Measurements from ENCODE around the gene TEX44.

DNA sequence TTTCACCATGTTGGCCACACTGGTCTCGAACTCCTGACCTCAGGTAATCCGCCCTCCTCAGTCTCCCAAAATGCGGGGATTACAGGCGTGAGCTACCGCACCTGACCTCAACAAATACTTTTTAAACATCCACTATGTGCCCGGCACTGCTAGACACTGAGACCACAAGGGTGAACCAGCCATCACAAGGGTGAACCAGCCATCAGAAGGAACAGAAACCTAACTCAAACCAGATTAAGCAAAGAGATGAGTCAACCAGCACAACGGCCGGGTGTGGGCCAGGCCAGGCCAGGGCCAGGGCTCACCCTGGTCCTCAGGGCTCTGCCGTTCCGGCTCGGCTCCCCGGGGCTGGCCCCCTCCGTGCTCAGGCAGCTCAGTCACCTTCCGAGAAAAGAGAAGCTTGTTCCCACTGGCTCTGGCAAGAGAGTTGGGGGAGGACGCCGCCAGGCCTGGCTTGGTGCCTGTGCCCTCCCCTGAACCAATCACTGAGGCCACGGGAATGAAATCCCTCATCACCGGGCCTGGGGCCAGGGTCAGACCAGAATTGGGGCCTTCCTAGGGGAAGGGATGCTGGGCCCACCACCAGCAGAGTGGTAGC, 4.4 kb downstream of the TEX44 start:
- TF ChIP-seq EP300 (IDR thresholded peaks at IDR 0.05; ENCODE audit: borderline replicate concordance) (no peak), CEBPB (IDR thresholded peaks at IDR 0.05) (no peak), TCF12 (IDR thresholded peaks at IDR 0.05; ENCODE audit: low read depth) (no peak), YY1 (IDR thresholded peaks at IDR 0.05; ENCODE audit: low read depth) (no peak), ZBTB7A (IDR thresholded peaks at IDR 0.05; ENCODE audit: low read depth) (no peak), RAD21 (IDR thresholded peaks at IDR 0.05; ENCODE audit: low read depth) (no peak), NFIC (IDR thresholded peaks at IDR 0.05) (no peak), TAF1 (IDR thresholded peaks at IDR 0.05; ENCODE audit: low read depth) (no peak)
- TF ChIP-seq, protein P1, sequence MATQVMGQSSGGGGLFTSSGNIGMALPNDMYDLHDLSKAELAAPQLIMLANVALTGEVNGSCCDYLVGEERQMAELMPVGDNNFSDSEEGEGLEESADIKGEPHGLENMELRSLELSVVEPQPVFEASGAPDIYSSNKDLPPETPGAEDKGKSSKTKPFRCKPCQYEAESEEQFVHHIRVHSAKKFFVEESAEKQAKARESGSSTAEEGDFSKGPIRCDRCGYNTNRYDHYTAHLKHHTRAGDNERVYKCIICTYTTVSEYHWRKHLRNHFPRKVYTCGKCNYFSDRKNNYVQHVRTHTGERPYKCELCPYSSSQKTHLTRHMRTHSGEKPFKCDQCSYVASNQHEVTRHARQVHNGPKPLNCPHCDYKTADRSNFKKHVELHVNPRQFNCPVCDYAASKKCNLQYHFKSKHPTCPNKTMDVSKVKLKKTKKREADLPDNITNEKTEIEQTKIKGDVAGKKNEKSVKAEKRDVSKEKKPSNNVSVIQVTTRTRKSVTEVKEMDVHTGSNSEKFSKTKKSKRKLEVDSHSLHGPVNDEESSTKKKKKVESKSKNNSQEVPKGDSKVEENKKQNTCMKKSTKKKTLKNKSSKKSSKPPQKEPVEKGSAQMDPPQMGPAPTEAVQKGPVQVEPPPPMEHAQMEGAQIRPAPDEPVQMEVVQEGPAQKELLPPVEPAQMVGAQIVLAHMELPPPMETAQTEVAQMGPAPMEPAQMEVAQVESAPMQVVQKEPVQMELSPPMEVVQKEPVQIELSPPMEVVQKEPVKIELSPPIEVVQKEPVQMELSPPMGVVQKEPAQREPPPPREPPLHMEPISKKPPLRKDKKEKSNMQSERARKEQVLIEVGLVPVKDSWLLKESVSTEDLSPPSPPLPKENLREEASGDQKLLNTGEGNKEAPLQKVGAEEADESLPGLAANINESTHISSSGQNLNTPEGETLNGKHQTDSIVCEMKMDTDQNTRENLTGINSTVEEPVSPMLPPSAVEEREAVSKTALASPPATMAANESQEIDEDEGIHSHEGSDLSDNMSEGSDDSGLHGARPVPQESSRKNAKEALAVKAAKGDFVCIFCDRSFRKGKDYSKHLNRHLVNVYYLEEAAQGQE (IDR thresholded peaks at IDR 0.05; ENCODE audit: low read depth): no peak
- TF ChIP-seq, protein P2, sequence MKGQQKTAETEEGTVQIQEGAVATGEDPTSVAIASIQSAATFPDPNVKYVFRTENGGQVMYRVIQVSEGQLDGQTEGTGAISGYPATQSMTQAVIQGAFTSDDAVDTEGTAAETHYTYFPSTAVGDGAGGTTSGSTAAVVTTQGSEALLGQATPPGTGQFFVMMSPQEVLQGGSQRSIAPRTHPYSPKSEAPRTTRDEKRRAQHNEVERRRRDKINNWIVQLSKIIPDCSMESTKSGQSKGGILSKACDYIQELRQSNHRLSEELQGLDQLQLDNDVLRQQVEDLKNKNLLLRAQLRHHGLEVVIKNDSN (IDR thresholded peaks at IDR 0.05): no peak
